Ascending aorta (tissue), 2 donors: ENCODE measurements around the gene KCNRG. TPM values are rescaled to one million over a fixed set of nuclear protein-coding genes. Genes with fewer than 3 reads are reported as not detected.
"Not testable (repeated sequence)": the region's sequence is repeated elsewhere in the genome, so short reads cannot be mapped to it uniquely, and the experiment has no call there.

ENCODE experiments used
- DNase-seq, 2 donors: peaks; one replicate each; pipeline ENCODE4 v3.0.0-alpha.2; 2019; ENCODE audit warnings: low spot score in 2 of 2
- H3K27ac ChIP-seq, 2 donors: fragments of 200-600 bp; sonication (generic); one replicate each; pipeline ENCODE4 v1.5.1; 2016 to 2017; ENCODE audit warnings: mild to moderate bottlenecking in 1 of 2
- H3K27me3 ChIP-seq: fragments of 200-600 bp; sonication (generic); one replicate; pipeline ENCODE4 v1.5.1; 2017
- H3K36me3 ChIP-seq, 2 donors: fragments of 200-600 bp; sonication (generic); one replicate each; pipeline ENCODE4 v1.5.1; 2016
- H3K4me1 ChIP-seq, 2 donors: fragments of 200-600 bp; sonication (generic); one replicate each; pipeline ENCODE4 v1.5.1; 2016 to 2017; ENCODE audit warnings: mild to moderate bottlenecking in 1 of 2
- H3K4me3 ChIP-seq, 2 donors: fragments of 200-600 bp; sonication (generic); one replicate each; pipeline ENCODE4 v1.5.1; 2016 to 2017; ENCODE audit warnings: mild to moderate bottlenecking in 1 of 2
- H3K9me3 ChIP-seq, 2 donors: fragments of 200-600 bp; sonication (generic); one replicate each; pipeline ENCODE4 v1.5.1; 2016
- intact Hi-C: fragments of 100-400 bp; cut with DNase I; formaldehyde crosslinking; loops from one replicate; pipeline ENCODE4 v1.15.1; 2023
- total RNA-seq: library from RNA; depleted of rRNA; stranded (reverse); fragments of >200 nt; gene quantifications from one replicate; pipeline ENCODE4 v1.1.0, GENCODE V29; 2016
- TF ChIP-seq, protein P1 (sequence below), 3 experiments: fragments of 200-600 bp in 2 of 3; fragments of 450-650 bp in 1 of 3; sonication (generic) in 2 of 3; IDR thresholded peaks; one replicate each; pipeline ENCODE4 v1.5.1; 2016 to 2019; ENCODE audit warnings: antibody characterized with exemption in 3 of 3, mild to moderate bottlenecking in 1 of 3, moderate library complexity in 1 of 3

The KCNRG gene
- total RNA-seq, 1 donor from 2014 or later = 3.3 TPM

DNA sequence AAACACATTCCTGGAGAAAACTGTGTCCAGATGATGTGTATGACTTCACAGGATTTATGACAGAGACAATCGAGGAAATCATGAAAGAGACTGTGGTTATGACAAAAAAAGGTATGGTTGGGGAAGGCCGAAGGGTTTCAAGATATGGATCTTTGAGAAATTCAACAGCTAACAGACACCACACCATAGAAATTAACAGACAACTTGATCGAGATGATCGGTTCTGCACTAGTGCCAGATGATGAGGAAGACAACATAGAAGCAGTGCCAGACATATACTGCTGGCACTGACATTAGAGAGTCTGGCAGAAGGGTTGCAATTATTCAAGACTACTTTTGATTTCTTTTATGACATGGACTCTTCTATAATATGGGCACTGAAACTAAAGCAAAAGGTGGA lies 37.2 kb downstream of the KCNRG start:
- Histone ChIP-seq H3K27me3 (no peaks in the 10 kb centered on the region), H3K9me3 (no peaks in the 10 kb centered on the region), H3K27ac (no peak overlapping the region), H3K4me1 (no peaks in the 10 kb centered on the region), H3K4me3 (no peak overlapping the region), H3K36me3 (peaks cover 0 to 3% of the 10 kb centered on the region in 2 donors)
- DNase-seq = no peak
- intact Hi-C loops = no loop called here
- TF ChIP-seq, protein P1, sequence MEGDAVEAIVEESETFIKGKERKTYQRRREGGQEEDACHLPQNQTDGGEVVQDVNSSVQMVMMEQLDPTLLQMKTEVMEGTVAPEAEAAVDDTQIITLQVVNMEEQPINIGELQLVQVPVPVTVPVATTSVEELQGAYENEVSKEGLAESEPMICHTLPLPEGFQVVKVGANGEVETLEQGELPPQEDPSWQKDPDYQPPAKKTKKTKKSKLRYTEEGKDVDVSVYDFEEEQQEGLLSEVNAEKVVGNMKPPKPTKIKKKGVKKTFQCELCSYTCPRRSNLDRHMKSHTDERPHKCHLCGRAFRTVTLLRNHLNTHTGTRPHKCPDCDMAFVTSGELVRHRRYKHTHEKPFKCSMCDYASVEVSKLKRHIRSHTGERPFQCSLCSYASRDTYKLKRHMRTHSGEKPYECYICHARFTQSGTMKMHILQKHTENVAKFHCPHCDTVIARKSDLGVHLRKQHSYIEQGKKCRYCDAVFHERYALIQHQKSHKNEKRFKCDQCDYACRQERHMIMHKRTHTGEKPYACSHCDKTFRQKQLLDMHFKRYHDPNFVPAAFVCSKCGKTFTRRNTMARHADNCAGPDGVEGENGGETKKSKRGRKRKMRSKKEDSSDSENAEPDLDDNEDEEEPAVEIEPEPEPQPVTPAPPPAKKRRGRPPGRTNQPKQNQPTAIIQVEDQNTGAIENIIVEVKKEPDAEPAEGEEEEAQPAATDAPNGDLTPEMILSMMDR (IDR thresholded peaks at IDR 0.05) = no peak

DNA sequence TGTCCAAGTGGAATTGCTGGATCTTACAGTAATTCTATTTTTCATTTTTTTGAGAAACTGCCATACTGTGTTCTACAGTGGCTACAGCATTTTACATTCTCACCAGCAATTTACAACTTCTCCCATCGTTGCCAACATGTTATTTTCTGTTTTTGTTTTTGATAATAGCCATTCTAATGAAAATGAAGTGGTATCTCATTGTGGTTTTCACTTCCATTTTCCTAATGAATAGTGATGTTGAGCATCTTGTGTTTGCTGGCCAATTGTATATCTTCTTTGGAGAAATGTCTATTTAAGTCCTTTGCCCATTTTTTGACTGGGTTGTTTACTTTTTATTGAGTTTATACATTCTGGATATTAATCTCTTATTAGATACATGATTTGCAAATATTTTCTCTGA lies 38.6 kb downstream of the KCNRG start:
- H3K4me3 ChIP-seq = no peak overlapping the region
- TF ChIP-seq, protein P1 (IDR thresholded peaks at IDR 0.05) = no peak
- intact Hi-C loops = no loop called here

DNA sequence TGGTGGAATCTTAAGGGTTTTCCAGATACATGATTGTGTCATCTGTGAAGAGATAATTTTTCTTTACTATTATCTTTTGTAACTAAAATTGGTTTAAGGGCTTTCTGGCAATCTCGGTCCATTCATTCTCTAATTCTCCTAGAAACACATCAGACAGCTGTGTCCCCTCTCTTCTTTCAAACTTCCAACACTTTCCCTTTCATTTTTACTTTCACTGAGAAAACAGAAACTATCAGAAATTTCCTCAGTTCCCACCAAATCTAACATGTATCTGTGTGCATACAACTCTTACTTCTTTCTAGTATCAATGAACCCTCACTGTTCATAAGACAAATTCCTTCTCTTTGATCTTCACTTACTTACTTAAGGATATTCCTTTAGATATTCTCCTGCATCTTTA lies 40.2 kb downstream of the KCNRG start:
- Histone ChIP-seq H3K4me1 (no peaks in the 10 kb centered on the region), H3K4me3 (no peak overlapping the region), H3K9me3 (no peaks in the 10 kb centered on the region), H3K27me3 (no peaks in the 10 kb centered on the region), H3K27ac (no peak overlapping the region), H3K36me3 (peaks cover 0 to 3% of the 10 kb centered on the region in 2 donors)
- DNase-seq = no peak
- TF ChIP-seq, protein P1 (IDR thresholded peaks at IDR 0.05) = no peak
- intact Hi-C loops = no loop called here

More for the DNA sequence above, 38.6 kb downstream of the KCNRG start:
- Histone ChIP-seq H3K27ac (no peak overlapping the region), H3K27me3 (no peaks in the 10 kb centered on the region), H3K9me3 (no peaks in the 10 kb centered on the region), H3K4me1 (no peaks in the 10 kb centered on the region), H3K36me3 (peaks cover 0 to 3% of the 10 kb centered on the region in 2 donors)
- no peak for DNase-seq

DNA sequence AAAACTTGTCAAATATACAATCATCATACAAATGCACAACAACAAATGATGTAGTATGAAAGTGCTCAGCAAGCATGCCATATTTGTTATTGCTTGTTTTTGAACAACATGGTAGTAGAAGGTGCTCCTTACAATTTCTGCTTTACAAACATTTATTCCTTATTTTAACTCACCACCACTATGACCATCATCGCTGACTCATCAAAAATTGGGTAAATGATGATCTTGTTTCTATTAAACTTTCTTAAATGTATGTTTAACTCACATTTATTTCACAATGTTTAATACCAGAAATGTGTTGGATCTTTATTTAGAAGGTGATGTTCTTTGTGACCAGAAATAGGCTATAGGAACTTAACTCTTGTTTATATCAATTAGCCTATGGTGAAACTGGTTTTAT lies 45.5 kb downstream of the KCNRG start:
- H3K4me3 ChIP-seq = no peak overlapping the region
- H3K27ac ChIP-seq = no peak overlapping the region
- no peaks in the 10 kb centered on the region for H3K4me1 ChIP-seq
- no peak for DNase-seq
- H3K9me3 ChIP-seq = no peaks in the 10 kb centered on the region
- no peaks in the 10 kb centered on the region for H3K27me3 ChIP-seq
- intact Hi-C loops = no loop called here
- TF ChIP-seq, protein P1 (IDR thresholded peaks at IDR 0.05) = no peak
- peaks cover 0 to 3% of the 10 kb centered on the region in 2 donors for H3K36me3 ChIP-seq

DNA sequence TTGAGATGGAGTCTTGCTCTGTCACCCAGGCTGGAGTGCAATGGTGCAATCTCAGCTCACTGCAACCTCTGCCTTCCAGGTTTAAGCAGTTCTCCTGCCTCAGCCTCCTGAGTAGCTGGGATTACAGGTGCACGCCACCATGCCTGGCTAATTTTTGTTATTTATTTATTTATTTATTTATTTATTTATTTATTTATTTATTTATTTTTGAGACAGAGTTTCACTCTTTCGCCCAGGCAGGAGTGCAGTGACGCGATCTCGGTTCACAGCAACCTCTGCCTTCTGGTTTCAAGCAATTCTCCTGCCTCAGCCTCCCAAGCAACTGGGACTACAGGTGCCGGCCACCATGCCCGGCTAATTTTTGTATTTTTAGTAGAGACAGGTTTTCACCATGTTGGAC lies 47.1 kb downstream of the KCNRG start:
- H3K27ac ChIP-seq, intact Hi-C loops, H3K27me3 ChIP-seq, DNase-seq, H3K36me3 ChIP-seq, H3K9me3 ChIP-seq, H3K4me1 ChIP-seq, H3K4me3 ChIP-seq: not testable (repeated sequence)

DNA sequence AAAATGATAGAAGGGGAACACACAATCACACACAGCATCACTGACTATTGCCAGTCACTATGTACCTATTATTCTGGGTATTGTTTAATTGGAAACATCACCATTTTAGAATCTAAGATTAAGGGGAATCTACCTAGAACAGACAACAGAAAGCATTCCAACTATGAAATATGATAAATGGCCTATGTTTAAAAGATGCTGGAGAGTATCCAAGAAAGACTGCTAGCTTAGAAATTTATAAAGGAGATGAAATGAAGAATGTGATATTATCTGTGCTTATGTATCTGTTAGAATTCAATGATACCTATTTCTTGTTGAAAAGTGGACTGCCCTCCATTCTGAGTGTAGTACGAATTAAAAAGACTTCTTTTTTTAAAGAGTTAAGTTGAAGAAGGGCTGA lies 50.5 kb downstream of the KCNRG start:
- Histone ChIP-seq H3K4me3 (no peak overlapping the region), H3K27me3 (no peaks in the 10 kb centered on the region), H3K36me3 (no peaks in the 10 kb centered on the region), H3K4me1 (peaks cover 0 to 11% of the 10 kb centered on the region in 2 donors), H3K9me3 (no peaks in the 10 kb centered on the region), H3K27ac (no peak overlapping the region)
- intact Hi-C loops = no loop called here
- DNase-seq = no peak
- TF ChIP-seq, protein P1 (IDR thresholded peaks at IDR 0.05) = no peak
